BJ (cell line): ENCODE measurements around the gene PTPN9. TPM values are rescaled to one million over a fixed set of nuclear protein-coding genes. Genes with fewer than 3 reads are reported as not detected.

Source experiments
- CTCF ChIA-PET: fragments of 350-600 bp; formaldehyde crosslinking; extraction: SDS; loops from one replicate; lab custom pipeline; 2021; ENCODE audit warnings: antibody characterized with exemption, inconsistent platforms; lab: Yijun Ruan, JAX
- POLR2A ChIA-PET: fragments of 300-600 bp; sonication (Branson Sonifier 250); formaldehyde crosslinking; extraction: SDS; loops from one replicate; lab custom pipeline; 2021; ENCODE audit warnings: antibody characterized with exemption; lab: Charles Lee
- DNase-seq: peaks from one replicate; pipeline ENCODE4 v3.0.0-alpha.2; 2011; ENCODE audit warnings: low read depth
- H3K27me3 ChIP-seq: 2 replicates; pipeline ENCODE4 v1.6.0; 2011; ENCODE audit warnings: low read length; ENCODE audit not compliant: control insufficient read depth, insufficient read depth
- H3K36me3 ChIP-seq: 2 replicates; pipeline ENCODE4 v1.5.1; 2011; ENCODE audit warnings: low read length; ENCODE audit not compliant: control insufficient read depth, insufficient read depth
- H3K4me3 ChIP-seq: 2 replicates; pipeline ENCODE4 v1.5.1; 2011; ENCODE audit warnings: low read depth, mild to moderate bottlenecking, control low read depth, low read length
- polyA plus RNA-seq: library from polyadenylated mRNA; depleted of rRNA; stranded (reverse); fragments of >200 nt; gene quantifications from 2 replicates; pipeline ENCODE4 v1.2.3, GENCODE V29; 2011; rRNA removed
- small RNA-seq: library from RNA; depleted of rRNA; stranded (forward); fragments of <200 nt; gene quantifications from one replicate; pipeline ENCODE3, GENCODE V24; 2012; ENCODE audit warnings: low replicate concordance, low read depth; ENCODE audit not compliant: insufficient read length
- TF ChIP-seq, protein P1 (sequence below): IDR thresholded peaks from 2 replicates; pipeline ENCODE4 v1.5.1; 2011; ENCODE audit warnings: low read depth, mild to moderate bottlenecking, control low read depth, inconsistent platforms, low read length, moderate library complexity; ENCODE audit not compliant: insufficient read depth

Gene PTPN9
- polyA plus RNA-seq, 1 experiment, result 55.5 TPM

DNA sequence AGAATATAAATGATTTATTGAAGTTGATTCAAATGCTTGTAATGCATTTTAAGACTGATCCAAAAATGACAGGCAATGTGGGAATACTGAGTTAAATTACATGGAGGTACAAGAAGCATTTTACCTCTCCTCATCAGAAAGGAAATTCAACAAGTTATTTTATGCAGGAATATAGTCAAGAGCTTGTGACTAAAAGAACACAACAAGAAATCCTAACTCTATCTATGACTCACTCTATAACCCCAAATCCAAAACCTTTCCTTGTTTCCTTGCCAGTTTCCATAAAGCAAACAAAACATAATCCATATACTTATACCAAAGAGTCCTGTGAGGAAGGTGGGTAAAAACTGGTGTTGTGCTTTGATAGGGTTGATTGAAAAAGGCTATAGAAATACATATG lies 158.4 kb downstream of the PTPN9 start:
- Histone ChIP-seq H3K36me3 (peaks cover 9% of the 10 kb centered on the region), H3K27me3 (no peaks in the 10 kb centered on the region), H3K4me3 (no peak overlapping the region)
- ChIA-PET POLR2A (no interaction called here), CTCF (interaction anchor here (1.1 to 1.2 kb wide), 2 partner anchors 9 to 15 kb away, joined by 4 read pairs; no protein-coding TSS in a partner anchor)
- no peak for DNase-seq
- TF ChIP-seq, protein P1, sequence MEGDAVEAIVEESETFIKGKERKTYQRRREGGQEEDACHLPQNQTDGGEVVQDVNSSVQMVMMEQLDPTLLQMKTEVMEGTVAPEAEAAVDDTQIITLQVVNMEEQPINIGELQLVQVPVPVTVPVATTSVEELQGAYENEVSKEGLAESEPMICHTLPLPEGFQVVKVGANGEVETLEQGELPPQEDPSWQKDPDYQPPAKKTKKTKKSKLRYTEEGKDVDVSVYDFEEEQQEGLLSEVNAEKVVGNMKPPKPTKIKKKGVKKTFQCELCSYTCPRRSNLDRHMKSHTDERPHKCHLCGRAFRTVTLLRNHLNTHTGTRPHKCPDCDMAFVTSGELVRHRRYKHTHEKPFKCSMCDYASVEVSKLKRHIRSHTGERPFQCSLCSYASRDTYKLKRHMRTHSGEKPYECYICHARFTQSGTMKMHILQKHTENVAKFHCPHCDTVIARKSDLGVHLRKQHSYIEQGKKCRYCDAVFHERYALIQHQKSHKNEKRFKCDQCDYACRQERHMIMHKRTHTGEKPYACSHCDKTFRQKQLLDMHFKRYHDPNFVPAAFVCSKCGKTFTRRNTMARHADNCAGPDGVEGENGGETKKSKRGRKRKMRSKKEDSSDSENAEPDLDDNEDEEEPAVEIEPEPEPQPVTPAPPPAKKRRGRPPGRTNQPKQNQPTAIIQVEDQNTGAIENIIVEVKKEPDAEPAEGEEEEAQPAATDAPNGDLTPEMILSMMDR, result no peak

- CTCF ChIA-PET, result no interaction called here
- POLR2A ChIA-PET, result no interaction called here
- no peak overlapping the region for H3K4me3 ChIP-seq
- DNase-seq, result no peak
- H3K36me3 ChIP-seq, result peaks cover 7% of the 10 kb centered on the region
- no peaks in the 10 kb centered on the region for H3K27me3 ChIP-seq
- TF ChIP-seq, protein P1, result no peak
Observed at GRCh38 chr15:75416584-75416983, 162.5 kb downstream of the PTPN9 start.

Small RNA genes within 50 kb of the gene (small RNA-seq; reads per million reads assigned to genes)
- gene AC105036.1 (not detected), gene AC105036.2 (not detected)

Other genes starting within 250 kb of the PTPN9 start
- 80.4 and 142 TPM in 2 replicates for gene COMMD4, start 243.3 kb downstream of the PTPN9 start, polyA plus RNA-seq
- 2.8 and 4.7 TPM in 2 replicates for gene NEIL1, start 232.3 kb downstream of the PTPN9 start, polyA plus RNA-seq
- 42.5 and 82.5 TPM in 2 replicates for gene MAN2C1, start 210.7 kb downstream of the PTPN9 start, polyA plus RNA-seq
- 24.8 and 39.5 TPM in 2 replicates for gene SIN3A, start 127.6 kb downstream of the PTPN9 start, polyA plus RNA-seq
- 25.4 and 33.9 TPM in 2 replicates for gene SNUPN, start 46.4 kb upstream of the PTPN9 start, polyA plus RNA-seq
- gene IMP3, start 60.9 kb upstream of the PTPN9 start, polyA plus RNA-seq, result 36.6 and 37.6 TPM in 2 replicates
- gene SNX33, start 68.6 kb upstream of the PTPN9 start, polyA plus RNA-seq, result 17.3 and 23.5 TPM in 2 replicates
- 9.5 and 24.1 TPM in 2 replicates for gene CSPG4, start 133.5 kb upstream of the PTPN9 start, polyA plus RNA-seq